MG63 (cell line): ENCODE results near the gene PTOV1. TPM values are rescaled to one million over a fixed set of nuclear protein-coding genes. Genes with fewer than 3 reads are reported as not detected.

Source experiments
- DNase-seq: peaks from one replicate; pipeline ENCODE4 v3.0.0-alpha.2; 2020
- H3K27me3 ChIP-seq: fragments of 250-450 bp; sonication (Bioruptor Pico); 2 replicates; pipeline ENCODE4 v1.5.1; 2020; ENCODE audit warnings: mild to moderate bottlenecking, moderate library complexity
- H3K36me3 ChIP-seq: fragments of 250-450 bp; sonication (Bioruptor Pico); 2 replicates; pipeline ENCODE4 v1.5.1; 2020; ENCODE audit warnings: mild to moderate bottlenecking, moderate library complexity
- H3K4me3 ChIP-seq: fragments of 250-450 bp; sonication (Bioruptor Pico); 2 replicates; pipeline ENCODE4 v1.5.1; 2020; ENCODE audit warnings: mild to moderate bottlenecking, moderate library complexity
- H3K9me3 ChIP-seq: fragments of 250-450 bp; sonication (Bioruptor Pico); 2 replicates; pipeline ENCODE4 v1.5.1; 2020; ENCODE audit warnings: mild to moderate bottlenecking, moderate library complexity
- total RNA-seq: library from RNA; depleted of rRNA; stranded (reverse); fragments of >200 nt; shearing (Covaris generic); gene quantifications from 2 replicates; pipeline ENCODE4 v1.2.3, GENCODE V29; 2014; ENCODE audit warnings: low replicate concordance; rRNA removed

Gene PTOV1
- total RNA-seq: 45.1 and 96.1 TPM in 2 replicates

DNA sequence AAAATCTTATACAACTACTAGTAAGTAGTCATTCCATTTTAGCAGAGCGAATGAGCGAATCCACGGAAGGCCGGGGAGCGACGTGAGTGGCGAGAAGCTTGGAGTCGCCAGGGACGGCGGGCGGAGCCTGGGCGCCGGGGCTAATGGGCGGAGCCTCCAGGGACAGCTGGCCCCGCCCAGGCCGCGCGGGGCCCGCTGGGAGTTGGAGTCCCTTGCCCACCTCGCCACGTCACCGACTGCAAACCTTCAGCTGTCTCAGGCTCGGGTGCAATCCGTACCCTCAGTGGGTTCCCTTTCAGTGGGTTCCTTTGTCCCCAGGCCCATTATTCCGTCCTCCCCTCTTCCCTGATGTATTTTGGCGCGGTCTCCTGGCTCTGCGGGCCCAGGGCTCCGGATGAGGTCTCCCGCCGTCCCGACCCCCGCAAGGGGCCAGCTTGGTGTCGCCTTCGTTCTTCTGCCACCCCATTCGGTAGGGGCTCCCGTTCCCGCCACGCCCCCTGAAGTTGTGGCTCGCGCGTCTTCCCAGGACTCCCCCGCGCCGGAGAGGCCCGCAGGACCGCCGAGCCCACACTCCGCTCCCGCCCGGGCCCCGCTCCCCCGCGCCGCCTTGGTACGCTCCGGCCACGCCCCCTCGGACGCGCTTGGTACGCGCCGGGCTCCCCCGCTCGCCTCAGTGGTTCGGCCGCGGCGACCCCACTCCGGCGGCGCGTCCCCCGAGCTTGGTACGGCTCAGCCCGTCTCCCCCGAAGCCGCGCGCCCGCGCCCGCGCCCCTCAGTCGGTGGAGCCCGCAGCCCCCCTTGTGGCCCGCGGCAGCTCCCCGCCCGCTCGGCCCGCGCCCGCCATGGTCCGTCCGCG is at the start of gene PTOV1:
PTOV1 (plus strand) TSS at position 673 of the 856 bp plus-strand sequence.
- DNase-seq: peak; percentile 91
- Histone ChIP-seq H3K4me3 (peak within 1 kb of the TSS; percentile 96), H3K27me3 (no peaks in the 10 kb centered on the region), H3K9me3 (no peaks in the 10 kb centered on the region; the same call in 1 of the 2 replicates), H3K36me3 (peaks cover 24% of the 10 kb centered on the region)

DNA sequence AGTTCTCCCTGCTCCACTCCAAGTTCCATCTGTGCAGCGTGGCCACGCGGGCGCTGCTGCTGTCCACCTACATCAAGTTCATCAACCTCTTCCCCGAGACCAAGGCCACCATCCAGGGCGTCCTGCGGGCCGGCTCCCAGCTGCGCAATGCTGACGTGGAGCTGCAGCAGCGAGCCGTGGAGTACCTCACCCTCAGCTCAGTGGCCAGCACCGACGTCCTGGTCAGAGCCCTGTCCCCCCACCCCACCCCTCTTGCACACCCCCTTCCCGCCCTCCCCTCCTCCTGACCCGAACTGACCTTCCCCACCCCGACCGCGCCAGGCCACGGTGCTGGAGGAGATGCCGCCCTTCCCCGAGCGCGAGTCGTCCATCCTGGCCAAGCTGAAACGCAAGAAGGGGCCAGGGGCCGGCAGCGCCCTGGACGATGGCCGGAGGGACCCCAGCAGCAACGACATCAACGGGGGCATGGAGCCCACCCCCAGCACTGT is 49.5 kb upstream of the PTOV1 start:
- Histone ChIP-seq H3K4me3 (no peak overlapping the region), H3K9me3 (no peaks in the 10 kb centered on the region), H3K27me3 (no peaks in the 10 kb centered on the region), H3K36me3 (peaks cover 64% of the 10 kb centered on the region)
- no peak for DNase-seq

GRCh38 chr19:49801966-49802661 is 48.8 kb upstream of the PTOV1 start:
- DNase-seq: peak; percentile 23
- H3K36me3 ChIP-seq: peaks cover 59% of the 10 kb centered on the region

GRCh38 chr19:49802836-49803528 is 48.0 kb upstream of the PTOV1 start:
- no peaks in the 10 kb centered on the region for H3K27me3 ChIP-seq
- peaks cover 63% of the 10 kb centered on the region for H3K36me3 ChIP-seq
- H3K4me3 ChIP-seq: no peak overlapping the region
- DNase-seq: no peak
- H3K9me3 ChIP-seq: no peaks in the 10 kb centered on the region

More at GRCh38 chr19:49801966-49802661, 48.8 kb upstream of the PTOV1 start:
- Histone ChIP-seq H3K27me3 (no peaks in the 10 kb centered on the region), H3K9me3 (no peaks in the 10 kb centered on the region), H3K4me3 (no peak overlapping the region)

DNA sequence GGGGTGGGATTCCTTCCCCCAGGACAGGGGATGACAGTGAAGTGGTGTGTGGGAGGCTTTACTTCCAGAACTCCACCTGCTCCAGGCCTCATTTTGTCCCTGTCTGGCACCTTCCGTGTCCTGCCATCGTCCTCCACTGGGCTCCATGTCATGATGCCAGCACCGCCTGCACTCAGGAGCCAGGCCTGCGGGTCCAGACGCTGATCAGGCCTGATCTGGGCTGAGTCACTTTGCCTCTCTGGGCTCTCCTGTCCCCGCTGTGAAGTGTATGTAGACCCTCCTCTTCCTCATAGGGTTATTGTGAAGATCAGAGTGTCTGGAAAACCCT is 47.5 kb upstream of the PTOV1 start:
- Histone ChIP-seq H3K9me3 (no peaks in the 10 kb centered on the region), H3K36me3 (peaks cover 66% of the 10 kb centered on the region), H3K4me3 (no peak overlapping the region), H3K27me3 (no peaks in the 10 kb centered on the region)
- no peak for DNase-seq

GRCh38 chr19:49805822-49806619 is 44.9 kb upstream of the PTOV1 start:
- H3K4me3 ChIP-seq: no peak overlapping the region
- H3K36me3 ChIP-seq: peaks cover 44% of the 10 kb centered on the region
- no peaks in the 10 kb centered on the region for H3K27me3 ChIP-seq
- DNase-seq: no peak
- no peaks in the 10 kb centered on the region for H3K9me3 ChIP-seq

DNA sequence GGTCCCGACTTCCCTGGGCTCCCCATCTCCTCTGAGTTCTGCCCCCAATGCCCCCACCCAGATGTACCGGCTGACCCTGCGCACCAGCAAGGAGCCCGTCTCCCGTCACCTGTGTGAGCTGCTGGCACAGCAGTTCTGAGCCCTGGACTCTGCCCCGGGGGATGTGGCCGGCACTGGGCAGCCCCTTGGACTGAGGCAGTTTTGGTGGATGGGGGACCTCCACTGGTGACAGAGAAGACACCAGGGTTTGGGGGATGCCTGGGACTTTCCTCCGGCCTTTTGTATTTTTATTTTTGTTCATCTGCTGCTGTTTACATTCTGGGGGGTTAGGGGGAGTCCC is 44.4 kb upstream of the PTOV1 start:
- no peaks in the 10 kb centered on the region for H3K9me3 ChIP-seq
- DNase-seq: no peak
- peaks cover 44% of the 10 kb centered on the region for H3K36me3 ChIP-seq
- no peaks in the 10 kb centered on the region for H3K27me3 ChIP-seq
- no peak overlapping the region for H3K4me3 ChIP-seq

- no peaks in the 10 kb centered on the region for H3K9me3 ChIP-seq
- no peak for DNase-seq
- H3K4me3 ChIP-seq: no peak overlapping the region
- H3K36me3 ChIP-seq: peaks cover 44% of the 10 kb centered on the region
- no peaks in the 10 kb centered on the region for H3K27me3 ChIP-seq
Measured at GRCh38 chr19:49807058-49807903, 43.7 kb upstream of the PTOV1 start.

DNA sequence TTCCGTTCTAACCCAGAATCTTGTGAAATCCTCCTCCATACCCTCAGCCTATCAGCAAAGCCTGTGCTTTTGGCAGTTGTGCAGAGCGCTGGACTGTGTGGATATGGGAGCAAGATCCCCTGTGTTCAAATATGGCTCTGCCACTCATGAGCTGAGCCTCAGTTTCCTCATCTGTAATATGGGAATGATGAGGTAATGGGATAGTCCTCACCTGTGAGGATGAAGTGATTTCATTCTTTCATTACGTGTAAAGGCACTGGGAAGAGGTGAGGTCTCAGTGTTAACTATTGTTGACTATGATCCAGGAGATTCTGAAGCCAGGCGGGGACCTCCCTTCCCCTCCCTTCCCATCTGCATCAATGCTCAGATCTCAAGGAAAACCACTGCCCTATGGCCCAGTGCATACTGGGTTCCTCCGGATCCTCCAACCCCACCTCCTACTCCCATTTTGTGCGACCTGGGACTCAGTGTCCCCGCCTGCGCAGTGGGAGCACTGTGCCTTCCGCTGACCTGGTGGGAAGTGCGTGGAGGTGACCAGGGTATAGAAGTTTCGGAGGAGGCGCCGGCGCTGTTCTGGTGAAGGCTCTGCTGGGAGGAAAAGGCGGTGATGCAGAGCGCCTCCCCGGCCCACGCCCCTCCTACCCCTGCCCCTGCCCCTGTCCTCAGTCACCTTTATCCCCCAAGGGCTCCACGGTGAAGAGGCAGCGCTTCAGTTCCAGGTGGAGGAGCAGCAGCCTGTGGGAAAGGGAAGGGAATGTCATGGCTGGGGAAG is 42.9 kb upstream of the PTOV1 start:
- H3K27me3 ChIP-seq: no peaks in the 10 kb centered on the region
- no peak for DNase-seq
- H3K4me3 ChIP-seq: no peak overlapping the region

DNA sequence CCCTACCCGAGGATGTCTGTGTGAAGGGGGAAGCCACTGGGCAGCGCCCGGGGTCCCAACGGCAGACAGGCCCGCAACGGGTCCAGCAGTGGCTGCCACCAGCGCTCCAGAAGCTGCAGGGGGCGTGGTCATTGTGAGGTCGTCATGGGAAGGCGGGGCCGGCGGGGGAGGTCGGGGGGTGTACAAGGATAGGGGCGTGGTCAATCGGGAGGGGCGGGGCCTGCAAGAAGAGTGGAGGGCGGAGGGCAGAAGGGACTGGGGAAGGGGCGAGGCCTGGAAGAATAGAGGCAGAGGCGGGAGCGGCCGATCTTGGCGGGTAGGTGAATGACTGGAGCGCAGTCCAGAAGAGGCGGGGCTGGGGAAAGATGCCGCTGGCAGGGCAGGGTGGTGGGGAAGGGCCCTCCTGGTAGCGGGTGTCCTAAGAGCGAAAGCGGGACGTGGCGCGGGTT is 42.2 kb upstream of the PTOV1 start:
- H3K4me3 ChIP-seq: no peak overlapping the region
- DNase-seq: peak; percentile 39
- peaks cover 38% of the 10 kb centered on the region for H3K36me3 ChIP-seq
- no peaks in the 10 kb centered on the region for H3K27me3 ChIP-seq
- H3K9me3 ChIP-seq: no peaks in the 10 kb centered on the region

More for the DNA sequence above, 42.9 kb upstream of the PTOV1 start:
- H3K9me3 ChIP-seq: no peaks in the 10 kb centered on the region
- H3K36me3 ChIP-seq: peaks cover 40% of the 10 kb centered on the region

- peaks cover 34% of the 10 kb centered on the region for H3K36me3 ChIP-seq
- H3K27me3 ChIP-seq: no peaks in the 10 kb centered on the region
- no peaks in the 10 kb centered on the region for H3K9me3 ChIP-seq
- no peak for DNase-seq
- H3K4me3 ChIP-seq: no peak overlapping the region
Measured at GRCh38 chr19:49809160-49809940, 41.6 kb upstream of the PTOV1 start.

DNA sequence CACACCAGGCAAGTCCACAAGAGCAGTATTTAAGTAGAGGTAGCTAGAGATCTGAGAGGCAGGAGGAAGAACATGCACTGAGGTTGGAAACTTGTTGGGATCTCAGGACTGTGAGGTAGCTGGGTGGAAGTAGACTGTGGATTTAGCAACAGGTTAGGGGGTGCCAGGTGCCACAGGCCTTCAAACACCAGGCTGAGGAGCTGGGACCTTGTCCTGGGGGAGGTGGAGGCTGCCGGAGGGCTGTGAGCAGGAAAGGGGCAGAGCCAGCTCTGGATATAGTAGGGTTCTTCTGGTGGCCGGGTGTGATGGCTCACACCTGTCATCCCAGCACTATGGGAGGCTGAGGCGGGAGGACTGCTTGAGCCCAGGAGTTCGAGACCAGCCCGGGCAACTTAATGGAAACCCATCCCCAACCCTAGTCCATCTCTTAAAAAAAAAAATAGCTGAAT is 41.0 kb upstream of the PTOV1 start:
- Histone ChIP-seq H3K27me3 (no peaks in the 10 kb centered on the region), H3K36me3 (peaks cover 29% of the 10 kb centered on the region), H3K4me3 (no peak overlapping the region), H3K9me3 (no peaks in the 10 kb centered on the region)
- DNase-seq: no peak

DNA sequence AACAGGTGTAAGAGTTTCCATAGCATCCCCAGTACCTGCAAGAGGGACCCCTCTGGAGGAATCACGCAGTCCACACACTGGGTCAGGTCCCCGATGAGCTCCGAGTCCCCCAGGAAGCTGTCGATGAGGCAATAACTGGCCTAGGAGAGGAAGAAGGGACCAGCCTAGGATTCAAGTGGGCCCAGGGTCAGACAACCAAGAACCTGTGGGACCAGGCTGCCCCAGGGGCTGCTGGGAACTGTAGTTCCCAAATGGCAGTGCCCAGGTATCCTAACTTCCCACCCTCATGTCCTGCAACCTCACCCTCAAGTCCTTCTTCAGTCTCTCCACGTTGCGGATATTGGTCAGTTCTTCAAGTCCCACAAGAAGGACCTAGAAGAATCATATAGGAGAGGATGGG is 39.6 kb upstream of the PTOV1 start:
- no peak for DNase-seq
- Histone ChIP-seq H3K36me3 (peaks cover 16% of the 10 kb centered on the region; the same call in 1 of the 2 replicates), H3K9me3 (no peaks in the 10 kb centered on the region), H3K27me3 (no peaks in the 10 kb centered on the region), H3K4me3 (no peak overlapping the region)

DNA sequence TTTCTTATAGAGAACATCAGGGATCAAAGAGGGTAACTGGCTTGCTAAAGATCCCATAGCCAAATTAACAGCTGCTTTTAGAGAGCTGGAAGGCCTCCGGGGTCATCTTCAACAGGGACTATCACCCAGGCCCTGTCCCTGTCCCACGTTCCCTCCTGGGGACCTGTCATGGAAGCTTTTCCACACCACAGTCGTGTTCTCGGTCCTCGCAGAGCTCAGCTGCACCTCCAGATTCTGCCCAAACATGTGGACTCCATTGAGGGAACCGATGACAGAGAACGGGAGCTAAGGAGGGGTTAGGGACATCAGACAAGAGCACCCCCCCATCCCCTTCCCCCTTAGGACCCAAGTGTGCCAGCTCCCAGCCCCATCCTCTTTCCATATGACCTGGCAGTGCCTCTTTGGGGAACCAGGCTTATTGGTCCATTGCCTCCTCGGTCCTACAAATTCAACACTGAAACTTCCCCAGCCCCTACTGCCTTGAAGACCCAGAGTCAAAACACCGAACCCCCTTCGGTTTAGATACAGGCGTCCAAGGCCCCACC is 38.4 kb upstream of the PTOV1 start:
- Histone ChIP-seq H3K9me3 (no peaks in the 10 kb centered on the region), H3K4me3 (peak overlapping the region; percentile 56)

More for the DNA sequence above, 38.4 kb upstream of the PTOV1 start:
- Histone ChIP-seq H3K27me3 (no peaks in the 10 kb centered on the region), H3K36me3 (peaks cover 11% of the 10 kb centered on the region; the same call in 1 of the 2 replicates)
- no peak for DNase-seq
